Activated naive CD8-positive, alpha-beta T cell treated with anti-CD3 and anti-CD28 coated beads for 36 hours (primary cell): ENCODE data around the gene PLAGL2. TPM values are rescaled to one million over a fixed set of nuclear protein-coding genes. Genes with fewer than 3 reads are reported as not detected.

Experiments used
- DNase-seq: peaks from one replicate; pipeline ENCODE4 v3.0.0; 2021
- H3K27ac Mint-ChIP-seq: one replicate; pipeline ENCODE4 v1.8.0; 2022; ENCODE audit warnings: mild to moderate bottlenecking, moderate library complexity, mixed read lengths
- H3K27me3 Mint-ChIP-seq: one replicate; pipeline ENCODE4 v1.8.0; 2022; ENCODE audit warnings: mild to moderate bottlenecking, mixed read lengths
- H3K36me3 Mint-ChIP-seq: one replicate; pipeline ENCODE4 v1.8.0; 2021; ENCODE audit warnings: mild to moderate bottlenecking, mixed read lengths
- H3K4me1 Mint-ChIP-seq: one replicate; pipeline ENCODE4 v1.8.0; 2021; ENCODE audit warnings: mixed read lengths
- H3K4me3 Mint-ChIP-seq: one replicate; pipeline ENCODE4 v1.8.0; 2022; ENCODE audit warnings: mild to moderate bottlenecking, moderate library complexity, mixed read lengths
- H3K9me3 Mint-ChIP-seq: one replicate; pipeline ENCODE4 v1.8.0; 2022; ENCODE audit warnings: mixed read lengths
- total RNA-seq, 2 experiments: library from RNA; stranded (reverse); gene quantifications; one replicate each; pipeline ENCODE4 v1.2.3, GENCODE V29; 2021

PLAGL2 gene
- total RNA-seq, 2 experiments from 2014 or later, result 86.9 to 87.2 TPM

GRCh38 chr20:32236048-32236533 lies 28.5 kb upstream of the PLAGL2 start:
- Mint-ChIP-seq H3K4me1 (peaks cover 45% of the 10 kb centered on the region), H3K27ac (peak overlapping the region; percentile 65), H3K36me3 (peaks cover 51% of the 10 kb centered on the region), H3K4me3 (no peak overlapping the region), H3K27me3 (no peaks in the 10 kb centered on the region), H3K9me3 (no peaks in the 10 kb centered on the region)
- no peak for DNase-seq

GRCh38 chr20:32235331-32236047 lies 27.9 kb upstream of the PLAGL2 start:
- Mint-ChIP-seq H3K27ac (peak overlapping the region; percentile 65), H3K9me3 (no peaks in the 10 kb centered on the region), H3K4me1 (peaks cover 47% of the 10 kb centered on the region), H3K27me3 (no peaks in the 10 kb centered on the region), H3K36me3 (peaks cover 57% of the 10 kb centered on the region), H3K4me3 (no peak overlapping the region)
- DNase-seq, result no peak

GRCh38 chr20:32234135-32234808 lies 26.7 kb upstream of the PLAGL2 start:
- peaks cover 39% of the 10 kb centered on the region for H3K4me1 Mint-ChIP-seq
- peaks cover 62% of the 10 kb centered on the region for H3K36me3 Mint-ChIP-seq
- peak overlapping the region; percentile 97 for H3K27ac Mint-ChIP-seq
- H3K9me3 Mint-ChIP-seq, result no peaks in the 10 kb centered on the region
- no peak overlapping the region for H3K4me3 Mint-ChIP-seq
- H3K27me3 Mint-ChIP-seq, result no peaks in the 10 kb centered on the region
- no peak for DNase-seq

- Mint-ChIP-seq H3K36me3 (peaks cover 70% of the 10 kb centered on the region), H3K9me3 (no peaks in the 10 kb centered on the region), H3K27ac (peak overlapping the region; percentile 97), H3K4me1 (peaks cover 38% of the 10 kb centered on the region), H3K27me3 (no peaks in the 10 kb centered on the region), H3K4me3 (peak overlapping the region; percentile 52)
- no peak for DNase-seq
These were observed 25.7 kb upstream of the PLAGL2 start for GRCh38 chr20:32233286-32233685.

GRCh38 chr20:32232326-32232886 lies 24.9 kb upstream of the PLAGL2 start:
- DNase-seq, result peak; percentile 48
- no peaks in the 10 kb centered on the region for H3K27me3 Mint-ChIP-seq
- peak overlapping the region; percentile 97 for H3K27ac Mint-ChIP-seq
- H3K4me3 Mint-ChIP-seq, result peak overlapping the region; percentile 52
- H3K9me3 Mint-ChIP-seq, result no peaks in the 10 kb centered on the region
- peaks cover 75% of the 10 kb centered on the region for H3K36me3 Mint-ChIP-seq
- H3K4me1 Mint-ChIP-seq, result peaks cover 38% of the 10 kb centered on the region

GRCh38 chr20:32231847-32232246 lies 24.3 kb upstream of the PLAGL2 start:
- H3K4me3 Mint-ChIP-seq, result peak overlapping the region; percentile 52
- H3K36me3 Mint-ChIP-seq, result peaks cover 70% of the 10 kb centered on the region
- H3K9me3 Mint-ChIP-seq, result no peaks in the 10 kb centered on the region
- no peaks in the 10 kb centered on the region for H3K27me3 Mint-ChIP-seq
- peak overlapping the region; percentile 97 for H3K27ac Mint-ChIP-seq
- H3K4me1 Mint-ChIP-seq, result peaks cover 38% of the 10 kb centered on the region
- peak; percentile 41 for DNase-seq

GRCh38 chr20:32231245-32231644 lies 23.7 kb upstream of the PLAGL2 start:
- H3K36me3 Mint-ChIP-seq, result peaks cover 68% of the 10 kb centered on the region
- H3K9me3 Mint-ChIP-seq, result no peaks in the 10 kb centered on the region
- H3K27me3 Mint-ChIP-seq, result no peaks in the 10 kb centered on the region
- peaks cover 38% of the 10 kb centered on the region for H3K4me1 Mint-ChIP-seq
- H3K4me3 Mint-ChIP-seq, result no peak overlapping the region
- DNase-seq, result no peak
- peak overlapping the region; percentile 97 for H3K27ac Mint-ChIP-seq

GRCh38 chr20:32230707-32231106 lies 23.2 kb upstream of the PLAGL2 start:
- Mint-ChIP-seq H3K9me3 (no peaks in the 10 kb centered on the region), H3K4me3 (no peak overlapping the region), H3K27ac (peak overlapping the region; percentile 97), H3K4me1 (peaks cover 37% of the 10 kb centered on the region), H3K36me3 (peaks cover 69% of the 10 kb centered on the region), H3K27me3 (no peaks in the 10 kb centered on the region)
- no peak for DNase-seq

GRCh38 chr20:32229251-32229747 lies 21.8 kb upstream of the PLAGL2 start:
- H3K27ac Mint-ChIP-seq, result peak overlapping the region; percentile 14
- no peaks in the 10 kb centered on the region for H3K27me3 Mint-ChIP-seq
- H3K36me3 Mint-ChIP-seq, result peaks cover 63% of the 10 kb centered on the region
- no peak overlapping the region for H3K4me3 Mint-ChIP-seq
- peaks cover 33% of the 10 kb centered on the region for H3K4me1 Mint-ChIP-seq
- no peaks in the 10 kb centered on the region for H3K9me3 Mint-ChIP-seq
- no peak for DNase-seq

GRCh38 chr20:32227744-32228688 lies 20.5 kb upstream of the PLAGL2 start:
- no peak for DNase-seq
- Mint-ChIP-seq H3K36me3 (peaks cover 57% of the 10 kb centered on the region), H3K9me3 (no peaks in the 10 kb centered on the region), H3K27ac (no peak overlapping the region), H3K4me3 (no peak overlapping the region), H3K27me3 (no peaks in the 10 kb centered on the region), H3K4me1 (peaks cover 26% of the 10 kb centered on the region)

- DNase-seq, result no peak
- Mint-ChIP-seq H3K36me3 (peaks cover 53% of the 10 kb centered on the region), H3K4me1 (peaks cover 19% of the 10 kb centered on the region)
These were observed 19.8 kb upstream of the PLAGL2 start for GRCh38 chr20:32227306-32227705.

GRCh38 chr20:32226391-32226790 lies 18.8 kb upstream of the PLAGL2 start:
- H3K36me3 Mint-ChIP-seq, result peaks cover 49% of the 10 kb centered on the region
- no peaks in the 10 kb centered on the region for H3K27me3 Mint-ChIP-seq
- H3K4me1 Mint-ChIP-seq, result peaks cover 12% of the 10 kb centered on the region
- no peak overlapping the region for H3K4me3 Mint-ChIP-seq
- DNase-seq, result no peak
- no peaks in the 10 kb centered on the region for H3K9me3 Mint-ChIP-seq
- no peak overlapping the region for H3K27ac Mint-ChIP-seq

More at GRCh38 chr20:32227306-32227705, 19.8 kb upstream of the PLAGL2 start:
- no peaks in the 10 kb centered on the region for H3K27me3 Mint-ChIP-seq
- H3K4me3 Mint-ChIP-seq, result no peak overlapping the region
- no peak overlapping the region for H3K27ac Mint-ChIP-seq
- no peaks in the 10 kb centered on the region for H3K9me3 Mint-ChIP-seq

GRCh38 chr20:32224463-32224862 lies 16.9 kb upstream of the PLAGL2 start:
- Mint-ChIP-seq H3K36me3 (peaks cover 47% of the 10 kb centered on the region), H3K27ac (no peak overlapping the region)
- DNase-seq, result no peak

GRCh38 chr20:32218156-32218900 lies 10.8 kb upstream of the PLAGL2 start:
- no peaks in the 10 kb centered on the region for H3K9me3 Mint-ChIP-seq
- no peak overlapping the region for H3K4me3 Mint-ChIP-seq
- H3K27me3 Mint-ChIP-seq, result no peaks in the 10 kb centered on the region
- H3K4me1 Mint-ChIP-seq, result no peaks in the 10 kb centered on the region
- no peak for DNase-seq
- peaks cover 47% of the 10 kb centered on the region for H3K36me3 Mint-ChIP-seq
- no peak overlapping the region for H3K27ac Mint-ChIP-seq

More at GRCh38 chr20:32224463-32224862, 16.9 kb upstream of the PLAGL2 start:
- no peaks in the 10 kb centered on the region for H3K27me3 Mint-ChIP-seq
- H3K4me3 Mint-ChIP-seq, result no peak overlapping the region
- no peaks in the 10 kb centered on the region for H3K9me3 Mint-ChIP-seq
- peaks cover 4% of the 10 kb centered on the region for H3K4me1 Mint-ChIP-seq
